Measurements from ENCODE around the gene CCDC175.
A peak's percentile ranks its signal among the peaks of the same experiment; 100 is the strongest.

DNA sequence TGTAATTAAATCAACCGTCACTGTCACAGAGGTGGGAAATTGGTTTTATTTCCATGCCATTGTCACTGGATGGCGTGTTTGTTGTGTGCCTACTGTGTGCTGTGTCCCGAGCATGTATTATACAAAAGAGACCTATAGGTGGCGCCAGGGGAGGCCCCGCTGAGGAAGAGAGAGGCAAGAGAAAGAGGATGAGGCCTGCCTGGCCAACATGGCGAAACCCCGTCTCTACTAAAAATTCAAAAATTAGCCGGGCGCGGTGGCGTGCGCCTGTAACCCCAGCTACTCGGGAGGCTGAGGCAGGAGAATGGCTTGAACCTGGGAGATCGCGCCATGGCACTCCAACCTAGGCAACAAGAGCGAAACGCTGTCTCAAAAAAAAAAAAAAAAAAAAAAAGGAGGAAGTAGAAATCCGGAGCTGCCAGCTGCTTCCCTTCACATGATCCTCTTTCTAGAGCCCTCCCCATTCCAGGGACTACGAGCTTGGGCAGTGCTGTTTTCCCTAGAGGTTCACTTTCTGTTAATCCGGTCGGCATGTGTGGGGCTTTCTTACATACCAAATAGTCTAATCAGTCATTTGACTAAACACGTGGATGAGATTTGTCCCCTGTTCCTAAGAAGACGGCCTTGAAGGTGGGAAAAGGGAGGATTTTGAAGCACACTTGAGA lies 6.4 kb upstream of the CCDC175 start:
- peak; percentile 49 for TF ChIP-seq CTCF (conservative IDR thresholded peaks at IDR 0.05; ENCODE audit: low read length)
- no peak for TF ChIP-seq EZH2phosphoT487 (IDR thresholded peaks at IDR 0.05; ENCODE audit: borderline replicate concordance)
